HG03439 (cell line): ENCODE measurements around the gene C14orf180.

Experiments used
- ATAC-seq: cut with Tn5 transposase; IDR thresholded peaks from one replicate; pipeline ENCODE4 v1.9.1; 2021; ENCODE audit warnings: mild to moderate bottlenecking, moderate library complexity; ENCODE audit not compliant: unreplicated experiment

Gene C14orf180

DNA sequence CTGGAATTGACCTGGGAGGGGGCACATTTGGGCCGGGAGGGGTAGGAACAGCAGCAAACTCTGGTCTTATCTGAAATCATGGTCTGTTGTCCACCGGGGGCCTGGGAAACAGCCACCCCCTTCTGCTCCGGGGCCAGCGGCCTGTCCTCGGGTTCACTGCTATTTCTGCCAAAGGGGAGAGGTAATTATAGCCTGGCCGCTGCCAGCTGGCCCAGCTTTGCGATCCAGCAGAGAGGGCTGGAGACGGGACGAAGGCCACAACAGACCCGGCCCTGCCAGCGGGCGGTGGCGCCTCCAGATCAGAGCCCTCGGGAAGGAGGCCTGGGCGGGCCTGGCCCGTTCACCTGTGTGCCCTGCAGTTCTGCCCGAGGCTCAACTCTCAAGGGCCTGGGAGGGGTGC lies at the start of gene C14orf180:
Gene C14orf180 (plus strand): TSS at position 258 of the 400 bp plus-strand sequence. CDS start 6,667 bp downstream, outside the sequence.
- ATAC-seq, result no peak

DNA sequence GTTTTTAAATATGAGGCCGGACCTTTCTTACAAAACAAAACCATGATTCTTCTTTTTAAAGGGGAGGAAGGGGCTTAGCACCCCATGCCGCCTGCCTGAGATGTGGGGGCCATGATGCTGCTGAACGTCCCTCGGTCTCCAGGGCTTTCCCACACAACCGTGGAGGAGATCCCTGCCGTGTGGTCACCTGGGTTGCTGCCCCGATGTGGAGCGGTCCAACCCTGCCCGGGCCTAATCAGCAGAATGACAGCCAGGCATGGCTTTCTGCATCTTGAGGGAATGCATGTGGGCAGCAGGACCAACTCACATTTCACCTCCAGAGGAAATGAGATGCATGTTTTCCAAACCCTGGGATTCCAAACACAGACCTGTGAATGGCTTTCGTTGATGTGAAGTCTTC lies 48.9 kb upstream of the C14orf180 start:
- ATAC-seq, result no peak

DNA sequence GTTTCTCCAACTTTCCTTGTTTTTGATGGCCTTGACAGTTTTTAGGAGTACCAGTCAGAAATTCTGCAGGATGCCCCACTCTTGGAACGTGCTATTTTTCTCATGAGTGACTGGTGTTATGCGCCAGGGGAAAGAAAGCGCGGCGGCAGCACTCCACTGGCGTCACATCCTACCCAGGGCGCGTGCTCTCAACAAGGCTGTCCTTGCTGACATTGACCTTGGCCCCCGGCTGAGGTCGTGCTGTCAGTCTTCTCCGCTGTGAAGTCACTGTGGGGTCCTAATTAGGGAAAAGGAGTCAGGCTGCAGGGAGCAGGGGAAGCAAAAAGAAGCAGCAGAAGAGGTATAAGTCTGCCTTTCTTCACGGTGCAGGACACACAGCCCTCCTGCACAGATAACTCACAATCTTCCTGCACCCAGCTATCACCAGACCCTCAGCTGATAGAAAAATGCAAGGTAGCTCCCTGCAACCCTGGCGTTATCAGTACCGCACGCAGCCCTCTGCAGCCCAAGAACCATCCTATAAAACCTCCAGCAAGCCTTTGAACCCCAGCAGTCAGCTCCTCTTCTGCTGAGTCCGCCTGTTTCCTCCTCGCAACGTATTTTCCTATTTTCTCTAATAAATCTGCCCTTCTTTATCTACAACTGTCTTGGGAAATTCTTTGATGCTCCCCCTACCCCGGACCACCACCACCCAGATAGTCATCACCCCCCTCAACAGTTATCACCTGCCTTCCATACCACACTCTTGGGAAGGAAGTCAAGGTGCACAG lies 48.0 kb upstream of the C14orf180 start:
- ATAC-seq, result no peak

DNA sequence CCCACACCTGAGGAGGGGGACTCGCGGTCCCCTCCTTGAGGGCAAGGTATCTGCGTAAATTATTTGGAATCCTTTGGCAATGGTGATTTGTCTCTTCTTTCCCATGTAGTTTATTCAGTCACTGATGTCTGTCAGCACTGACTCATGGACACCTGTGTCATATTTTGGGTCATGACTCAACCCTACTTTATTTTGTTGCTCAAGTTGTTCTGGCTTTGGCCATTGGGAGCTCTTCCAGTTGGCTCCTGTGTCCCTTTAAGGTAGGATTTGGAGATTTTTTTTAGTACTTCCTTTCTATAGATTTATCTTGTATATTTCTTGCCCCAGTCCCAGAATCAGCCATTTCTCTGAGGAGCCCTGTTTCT lies 47.4 kb upstream of the C14orf180 start:
- ATAC-seq, result no peak

DNA sequence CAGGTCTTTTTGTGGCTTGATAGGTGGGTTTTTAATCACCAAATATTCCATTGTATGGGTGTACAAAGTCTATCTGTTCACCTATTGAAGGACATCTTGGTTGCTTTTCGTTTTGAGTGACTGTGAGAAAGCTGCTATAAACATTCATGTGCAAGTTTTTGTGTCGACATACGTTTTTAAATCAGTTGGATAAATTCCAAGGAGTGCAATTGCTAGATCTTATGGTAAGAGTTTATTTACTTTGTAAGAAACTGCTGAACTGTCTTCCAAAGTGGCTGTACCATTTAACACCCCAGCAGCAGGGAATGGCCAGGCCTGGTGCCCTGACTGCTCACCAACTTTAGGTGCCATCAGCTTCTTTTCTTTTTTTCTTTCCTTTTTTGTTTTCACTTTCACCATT lies 45.5 kb upstream of the C14orf180 start:
- no peak for ATAC-seq

DNA sequence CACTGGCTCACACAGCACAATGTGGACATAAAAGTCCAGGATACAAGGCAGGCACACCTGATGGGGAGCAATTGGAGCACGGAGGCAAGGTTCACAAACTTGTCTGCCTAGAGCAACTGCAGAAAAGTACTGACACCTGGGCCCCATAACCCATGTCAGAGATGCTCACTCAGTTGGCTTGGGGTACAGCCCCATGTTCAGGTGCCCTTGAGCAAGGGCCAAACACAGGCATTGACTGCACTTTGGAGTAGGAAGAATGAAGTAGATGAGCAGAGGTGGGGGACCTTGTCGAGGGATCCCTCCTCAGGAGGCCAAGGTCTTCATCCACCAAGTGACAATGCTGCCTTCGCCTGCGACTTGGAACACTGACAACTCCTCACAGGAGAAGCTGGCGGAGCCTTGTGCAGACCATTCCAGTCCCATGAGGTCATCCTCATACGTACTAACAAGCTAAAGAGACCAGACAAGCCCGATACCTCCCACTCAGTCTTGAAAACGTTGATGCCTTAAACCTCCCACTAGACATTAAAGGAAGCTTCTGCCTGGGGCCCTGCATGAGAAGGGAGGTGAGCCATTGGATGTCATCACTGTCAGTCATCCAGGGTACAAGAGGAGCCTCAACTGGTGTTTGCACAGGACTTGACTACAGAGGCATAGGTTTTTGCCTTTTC lies 42.5 kb upstream of the C14orf180 start:
- no peak for ATAC-seq

DNA sequence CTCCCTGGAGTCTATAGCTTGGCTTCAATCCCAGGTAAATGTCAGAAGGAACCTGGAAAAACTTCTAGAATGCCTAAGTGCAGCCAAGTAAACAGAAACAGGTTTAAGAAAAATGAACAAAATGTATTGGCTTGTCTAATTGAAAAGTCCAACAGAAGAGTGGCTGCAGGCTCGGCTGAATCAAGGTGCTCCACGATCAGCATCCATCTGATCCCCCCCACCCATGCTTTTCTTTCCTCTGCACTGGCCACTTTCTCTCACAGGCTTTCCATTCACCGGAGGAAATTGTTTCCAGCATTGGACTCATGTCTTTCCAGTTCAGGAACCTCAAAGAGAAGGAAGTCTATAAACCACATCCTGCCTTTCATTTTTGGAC lies 42.0 kb upstream of the C14orf180 start:
- ATAC-seq, result no peak

DNA sequence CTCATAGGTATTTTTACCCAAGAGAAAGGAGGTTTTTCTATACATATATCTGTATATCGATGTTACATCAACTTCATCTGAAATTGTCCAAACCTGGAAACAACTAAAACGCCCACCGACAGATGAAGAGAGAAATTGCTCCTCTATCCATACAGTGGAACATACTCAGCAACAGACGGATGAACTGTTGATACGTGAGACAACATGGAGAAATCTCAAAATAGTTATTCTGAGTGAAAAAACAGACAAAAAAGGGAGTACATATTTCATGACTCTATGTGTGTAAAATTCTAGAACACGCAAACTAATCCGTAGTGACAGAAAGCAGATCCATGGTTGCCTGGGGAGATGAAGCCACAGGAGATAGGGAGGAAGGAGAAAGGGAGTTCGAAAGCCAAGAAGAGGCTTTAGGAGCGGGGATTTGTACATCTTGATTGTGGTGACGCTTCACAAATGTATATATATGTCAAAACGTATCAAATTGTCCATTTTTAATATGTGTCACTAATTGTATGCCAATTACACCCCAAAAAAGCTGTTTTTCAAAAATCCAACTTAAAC lies 37.6 kb upstream of the C14orf180 start:
- ATAC-seq, result no peak

DNA sequence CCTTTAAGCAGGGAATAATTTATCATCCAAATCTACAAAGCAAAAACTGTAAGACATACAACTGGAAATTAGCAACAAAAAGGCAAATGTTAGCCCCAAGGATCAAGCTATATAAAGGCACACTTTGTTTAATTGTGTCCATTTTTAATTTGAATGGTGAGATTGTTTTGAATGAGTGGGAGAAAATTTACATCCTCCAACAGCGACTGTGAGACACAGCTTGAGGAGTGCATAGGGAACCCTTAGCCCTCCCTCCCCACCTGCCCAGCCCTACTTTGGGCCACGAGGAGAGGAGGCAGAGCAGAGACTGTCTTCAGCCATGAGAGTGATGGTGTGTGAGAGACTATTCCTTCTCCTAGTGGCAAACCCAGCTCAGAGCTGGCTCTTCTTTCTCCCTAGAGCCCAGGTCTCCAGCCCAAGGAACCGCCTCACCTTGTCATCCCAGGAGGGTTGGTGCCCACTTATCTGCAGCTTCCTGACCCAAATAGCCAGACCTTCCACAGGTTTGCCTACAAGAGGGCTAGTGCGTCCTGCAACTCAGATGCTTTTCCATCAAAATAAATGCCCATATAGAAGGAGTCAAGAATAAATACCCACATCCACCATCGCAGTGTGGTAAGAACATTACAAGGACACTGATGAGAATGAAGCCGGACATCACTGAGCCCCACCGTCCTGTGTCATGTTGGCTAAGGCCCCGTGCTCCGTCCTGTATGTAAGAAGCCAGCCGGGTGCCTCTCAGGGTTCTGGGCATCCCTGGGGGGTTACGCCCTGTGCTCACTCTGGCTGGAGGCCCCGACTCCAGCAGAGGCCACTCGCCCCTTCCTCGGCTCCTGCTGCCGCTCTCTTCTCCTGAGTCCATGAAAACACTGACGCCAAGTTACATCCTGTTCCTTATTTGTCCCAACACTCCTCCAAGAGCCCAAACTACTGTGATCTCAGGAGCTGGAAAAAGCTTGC lies 36.4 kb upstream of the C14orf180 start:
- no peak for ATAC-seq

DNA sequence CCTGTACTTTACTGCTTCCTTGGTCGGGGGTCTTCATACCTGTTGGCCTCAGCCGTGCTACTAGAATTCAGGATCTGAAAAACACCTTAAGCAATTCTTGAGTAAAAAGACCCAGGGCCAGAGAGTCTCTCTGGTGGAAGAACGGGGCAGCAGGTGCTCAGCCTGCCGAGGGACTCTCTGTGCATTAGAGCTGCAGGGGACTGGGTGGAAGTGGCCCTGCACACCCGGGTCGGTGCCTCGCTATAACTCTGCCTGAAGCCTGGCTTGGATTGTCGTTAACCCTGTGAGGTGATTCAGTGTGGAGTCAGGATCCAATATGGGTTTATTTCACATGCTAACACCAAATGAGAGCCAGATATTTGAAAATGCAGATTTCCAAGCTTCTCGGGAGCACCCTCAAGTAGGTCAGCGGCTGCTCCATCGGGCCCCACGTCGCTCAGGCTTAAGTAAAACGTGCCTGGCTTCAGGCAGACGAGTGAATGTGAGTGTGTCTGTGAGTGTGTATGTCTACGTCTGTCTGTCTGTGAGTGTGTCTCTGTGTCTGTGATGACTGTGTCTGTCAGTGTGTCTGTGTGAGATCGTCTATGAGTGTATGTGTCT lies 35.1 kb upstream of the C14orf180 start:
- ATAC-seq, result no peak

DNA sequence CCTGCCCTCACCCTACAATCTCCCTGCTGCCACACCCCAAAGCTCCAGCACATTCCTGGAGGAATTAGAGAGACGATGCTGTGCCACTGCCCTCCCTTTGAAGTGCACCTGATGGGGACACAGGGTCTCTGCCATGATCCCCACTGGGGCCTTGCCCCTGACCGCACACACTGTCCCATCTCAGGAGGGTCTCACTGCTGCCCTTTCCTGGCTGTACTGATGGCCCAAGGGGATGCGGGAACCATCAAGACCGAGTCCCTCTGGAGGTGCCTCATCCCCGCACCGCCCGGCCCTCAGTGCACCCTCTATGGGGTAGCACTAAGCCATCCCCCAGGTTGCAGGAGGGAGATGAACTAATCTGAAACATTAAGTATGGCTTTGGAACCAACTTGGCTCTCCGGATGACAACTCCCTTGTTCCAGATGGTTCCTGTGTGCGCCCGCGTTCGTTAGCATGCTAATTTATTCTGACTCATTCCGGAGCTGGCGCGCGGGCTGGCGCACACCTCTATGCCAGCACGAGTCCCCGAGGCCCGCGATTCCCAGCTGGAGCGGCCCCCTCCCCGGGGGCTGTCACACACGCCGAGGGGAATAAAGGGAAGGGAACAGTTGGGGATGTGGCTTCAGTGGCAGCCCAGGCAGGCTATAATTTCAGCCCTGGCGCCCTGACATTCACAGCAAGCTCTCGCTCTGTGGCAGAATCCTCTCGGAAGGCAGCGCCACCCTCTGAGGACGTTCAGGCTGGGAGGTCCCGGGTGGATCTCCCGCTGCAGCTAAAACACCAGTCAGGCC lies 34.2 kb upstream of the C14orf180 start:
- ATAC-seq, result no peak

DNA sequence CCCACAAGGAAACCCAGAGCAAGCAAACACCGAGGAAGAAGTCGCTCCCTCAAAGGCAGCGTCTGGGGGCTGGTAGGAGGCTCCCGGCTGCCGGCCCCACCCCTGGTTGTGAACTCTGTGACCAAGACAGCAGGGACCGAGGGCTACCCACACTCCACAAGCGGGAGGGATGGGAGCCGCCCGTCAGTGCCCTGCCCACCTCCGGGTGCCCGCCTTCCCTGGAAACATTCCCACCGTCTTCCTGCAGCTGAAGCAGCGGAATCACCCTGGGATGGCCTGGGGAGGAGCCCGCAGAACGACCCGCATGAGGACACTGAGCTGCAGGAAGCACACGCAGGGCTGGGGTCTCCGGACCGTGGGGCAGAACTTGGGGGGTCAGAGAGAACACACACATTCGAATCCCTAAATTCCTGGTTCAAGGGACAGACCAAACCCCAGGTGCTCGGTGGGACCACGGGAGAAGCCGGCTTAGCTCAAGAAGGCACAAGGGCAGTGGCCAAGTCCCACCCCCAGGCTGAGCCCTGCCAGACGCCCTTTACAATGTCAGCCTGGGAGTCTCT lies 33.5 kb upstream of the C14orf180 start:
- no peak for ATAC-seq

DNA sequence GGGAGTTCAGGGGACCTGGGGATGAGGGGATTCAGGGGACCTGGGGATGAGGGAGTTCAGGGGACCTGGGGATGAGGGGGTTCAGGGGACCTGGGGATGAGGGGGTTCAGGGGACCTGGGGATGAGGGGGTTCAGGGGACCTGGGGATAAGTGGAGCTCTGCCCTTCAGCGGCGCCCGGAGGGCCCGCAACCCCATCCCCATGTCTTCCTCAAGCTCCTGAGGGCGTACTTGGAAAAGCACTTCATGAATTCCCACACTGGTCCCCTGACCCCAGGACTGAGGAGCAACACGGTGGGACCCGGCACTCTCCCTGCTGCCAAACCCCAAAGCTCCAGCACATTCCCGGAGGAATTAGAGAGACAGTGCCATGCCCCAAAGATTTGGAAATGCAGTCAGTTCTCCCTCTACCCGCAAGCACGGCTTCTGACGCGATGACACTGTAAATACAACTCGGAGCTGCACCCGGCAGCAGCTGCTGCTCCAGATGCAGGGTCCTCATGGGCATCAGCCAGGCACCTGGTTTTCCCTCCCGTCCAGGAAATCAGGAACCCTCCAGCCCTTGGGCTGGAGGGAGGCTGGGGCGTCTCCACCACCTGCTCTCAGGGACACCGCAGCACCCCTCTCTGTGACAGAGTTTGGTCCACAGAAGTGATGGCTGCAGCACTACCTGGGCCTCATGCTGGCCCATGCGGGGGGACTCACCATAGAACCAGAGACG lies 32.8 kb upstream of the C14orf180 start:
- ATAC-seq, result no peak

DNA sequence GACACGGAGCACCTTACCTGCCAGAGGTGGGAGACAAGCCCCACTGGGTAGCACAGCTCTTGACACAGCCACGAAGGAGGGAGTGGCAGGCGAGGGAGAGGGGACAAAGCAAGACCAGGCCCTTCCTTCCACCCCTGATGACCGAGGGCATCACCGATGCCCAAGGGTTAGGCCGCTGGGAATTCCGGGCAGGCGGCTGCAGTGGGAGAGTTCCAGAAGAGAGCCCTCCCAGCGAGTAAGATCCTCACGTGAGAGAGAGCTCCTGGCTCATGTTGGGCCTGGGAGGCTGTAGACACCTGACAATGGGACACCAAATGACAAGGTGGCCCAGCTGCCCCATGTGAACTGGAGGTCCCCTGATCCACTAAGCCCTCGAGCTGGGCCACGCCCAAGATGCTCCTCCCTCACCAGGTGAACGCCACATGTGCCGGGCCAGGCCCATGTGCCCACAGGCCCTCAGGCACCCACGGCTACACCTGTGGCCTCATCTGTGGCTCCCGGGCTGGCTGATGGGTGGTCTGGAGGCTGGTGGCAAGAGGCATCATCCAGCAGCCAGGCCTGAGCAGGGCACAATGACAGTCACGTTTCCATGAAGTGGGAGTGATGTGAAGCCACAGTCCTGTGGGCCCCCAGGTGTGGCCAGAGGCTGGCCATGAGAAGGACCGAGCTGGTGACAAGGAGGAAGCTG lies 32.1 kb upstream of the C14orf180 start:
- ATAC-seq, result no peak

DNA sequence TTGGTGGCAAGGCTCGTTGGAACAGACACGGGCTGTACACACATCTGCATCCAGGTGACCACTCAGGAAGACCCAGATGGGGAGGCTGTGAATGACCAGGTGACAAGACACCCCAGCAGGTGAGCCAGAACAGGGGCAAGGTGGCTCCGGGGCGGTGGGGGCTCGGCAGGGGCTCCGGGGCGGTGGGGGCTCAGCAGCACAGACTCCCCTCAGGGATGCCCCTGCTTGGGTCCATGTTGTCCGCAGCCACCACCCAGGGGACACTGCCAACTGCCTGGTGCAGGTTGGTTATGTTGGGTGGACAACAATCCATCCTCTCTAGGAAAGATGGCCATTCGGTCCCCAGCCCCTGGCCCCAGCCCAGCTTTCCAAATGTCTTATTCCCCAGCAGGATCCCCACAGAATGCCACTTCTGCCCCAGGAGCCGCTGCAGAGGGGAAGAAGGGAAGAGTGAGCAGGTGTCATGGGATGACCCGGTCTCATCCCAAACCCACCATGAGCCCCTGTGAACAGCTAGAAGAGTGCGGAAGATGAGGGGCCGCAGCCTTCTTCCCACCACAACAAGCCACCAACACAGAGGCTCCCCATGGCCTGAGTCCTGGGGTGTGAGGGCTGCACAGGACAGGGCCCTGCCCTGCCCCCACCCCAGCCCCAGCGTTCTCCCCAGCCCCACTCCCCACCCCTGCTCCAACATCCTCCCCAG lies 31.4 kb upstream of the C14orf180 start:
- no peak for ATAC-seq

DNA sequence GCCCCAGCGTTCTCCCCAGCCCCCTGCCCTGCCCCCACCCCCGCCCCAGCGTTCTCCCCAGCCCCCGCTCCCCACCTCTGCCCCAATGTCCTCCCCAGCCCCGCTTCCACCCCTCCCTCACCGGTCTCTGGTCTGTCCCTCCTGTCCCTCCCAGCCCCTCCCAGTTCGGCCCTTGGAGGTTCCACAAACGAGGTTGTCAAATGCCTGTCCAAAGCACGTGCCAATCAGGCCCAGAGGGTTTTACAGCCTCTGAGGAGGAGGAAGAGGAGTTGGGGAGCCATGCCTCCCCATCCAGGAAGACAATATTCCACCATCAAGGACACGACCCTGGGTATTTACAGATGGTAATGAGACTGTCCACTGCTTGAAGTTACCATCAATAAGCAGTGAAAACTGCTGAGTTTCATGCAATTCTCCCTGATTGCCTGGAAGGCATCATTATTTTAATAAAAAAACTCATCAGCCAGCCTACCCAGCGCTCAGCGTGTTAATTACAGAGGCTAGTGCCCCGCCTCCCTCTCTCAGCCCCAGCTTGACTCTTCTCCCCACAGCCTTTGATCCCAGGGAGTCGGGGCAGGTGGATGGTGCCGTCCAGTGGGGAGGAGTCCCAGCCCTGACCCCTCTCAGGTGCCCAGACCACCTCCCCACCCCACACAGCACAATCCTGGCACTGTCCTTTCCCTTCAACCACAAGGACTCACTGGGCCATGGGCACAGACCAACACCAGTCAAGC lies 30.6 kb upstream of the C14orf180 start:
- no peak for ATAC-seq
